ENCODE measurements around the gene CRB1. TPM values are rescaled to one million over a fixed set of nuclear protein-coding genes. Genes with fewer than 3 reads are reported as not detected.

Gene CRB1
- total RNA-seq, 1 donor from 2014 or later = not detected

Other genes starting within 250 kb of the CRB1 start
- not detected in 2 replicates for gene F13B, start 201.0 kb upstream of the CRB1 start, total RNA-seq
- gene ASPM, start 121.6 kb upstream of the CRB1 start, total RNA-seq = 29.1 TPM in 2 replicates
- 4.7 and 5.1 TPM in 2 replicates for gene ZBTB41, start 67.0 kb upstream of the CRB1 start, total RNA-seq